ENCODE measurements around the gene CFAP58.

The CFAP58 gene

GRCh38 chr10:104478380-104478779 lies 124.7 kb downstream of the CFAP58 start:
- TF ChIP-seq TEAD4 (IDR thresholded peaks at IDR 0.05) (no peak), TAF1 (IDR thresholded peaks at IDR 0.05; ENCODE audit: low read depth) (no peak), FOXM1 (IDR thresholded peaks at IDR 0.05; ENCODE audit: borderline replicate concordance, low read depth) (no peak), USF1 (IDR thresholded peaks at IDR 0.05) (no peak), CEBPB (IDR thresholded peaks at IDR 0.05) (no peak), NFIC (IDR thresholded peaks at IDR 0.05) (no peak), REST (IDR thresholded peaks at IDR 0.05; ENCODE audit: low read depth) (no peak), CREB1 (IDR thresholded peaks at IDR 0.05; ENCODE audit: low read depth) (no peak), MAX (IDR thresholded peaks at IDR 0.05) (no peak), EGR1 (IDR thresholded peaks at IDR 0.05) (no peak), EP300 (IDR thresholded peaks at IDR 0.05; ENCODE audit: borderline replicate concordance) (no peak), ZBTB7A (IDR thresholded peaks at IDR 0.05; ENCODE audit: low read depth) (no peak)

DNA sequence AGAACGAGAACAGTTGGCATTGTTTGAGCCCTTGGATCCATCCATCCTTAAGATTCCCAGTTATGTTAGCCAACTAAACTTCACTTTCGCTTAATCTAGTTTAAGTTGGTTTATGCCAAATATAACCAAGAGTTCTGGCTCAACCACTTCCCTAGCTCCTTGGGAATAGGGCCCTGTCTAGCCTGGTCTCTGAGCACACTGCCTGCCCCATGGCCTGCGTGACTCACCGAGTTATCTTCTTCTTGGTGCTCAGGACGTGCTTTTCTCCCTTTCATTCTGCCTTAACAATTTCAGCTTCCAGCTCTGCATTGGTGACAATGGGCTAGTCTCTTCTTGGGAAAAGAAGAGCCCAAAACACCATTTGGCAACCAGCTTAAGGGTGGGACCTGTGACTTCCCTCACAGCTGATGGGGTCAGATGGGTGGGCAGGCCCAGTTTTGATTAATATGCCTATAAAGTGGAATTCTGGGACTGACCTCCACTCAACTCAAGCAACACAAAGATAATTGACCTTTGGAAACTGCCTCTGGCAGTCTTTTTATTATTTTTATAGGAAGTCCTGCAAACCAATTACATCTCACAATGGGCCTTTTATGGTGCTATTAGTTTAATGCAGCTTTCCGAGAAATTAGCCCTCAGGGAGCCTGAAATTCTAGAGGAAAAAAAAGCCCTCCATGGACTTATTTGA lies 126.4 kb downstream of the CFAP58 start:
- no peak for TF ChIP-seq CREB1 (IDR thresholded peaks at IDR 0.05; ENCODE audit: low read depth)
- TF ChIP-seq ZBTB7A (IDR thresholded peaks at IDR 0.05; ENCODE audit: low read depth) = no peak
- no peak for TF ChIP-seq NFIC (IDR thresholded peaks at IDR 0.05)
- no peak for TF ChIP-seq FOXM1 (IDR thresholded peaks at IDR 0.05; ENCODE audit: borderline replicate concordance, low read depth)
- no peak for TF ChIP-seq TCF12 (IDR thresholded peaks at IDR 0.05; ENCODE audit: low read depth)
- no peak for TF ChIP-seq EP300 (IDR thresholded peaks at IDR 0.05; ENCODE audit: borderline replicate concordance)
- no peak for TF ChIP-seq REST (IDR thresholded peaks at IDR 0.05; ENCODE audit: low read depth)
- no peak for TF ChIP-seq RAD21 (IDR thresholded peaks at IDR 0.05; ENCODE audit: low read depth)
- TF ChIP-seq TEAD4 (IDR thresholded peaks at IDR 0.05) = no peak
- TF ChIP-seq USF1 (IDR thresholded peaks at IDR 0.05) = no peak
- no peak for TF ChIP-seq TAF1 (IDR thresholded peaks at IDR 0.05; ENCODE audit: low read depth)
- no peak for TF ChIP-seq CEBPB (IDR thresholded peaks at IDR 0.05)

GRCh38 chr10:104480797-104481196 lies 127.2 kb downstream of the CFAP58 start:
- TF ChIP-seq USF1 (IDR thresholded peaks at IDR 0.05) (no peak), MAX (IDR thresholded peaks at IDR 0.05) (no peak), REST (IDR thresholded peaks at IDR 0.05; ENCODE audit: low read depth) (no peak), EGR1 (IDR thresholded peaks at IDR 0.05) (no peak), CREB1 (IDR thresholded peaks at IDR 0.05; ENCODE audit: low read depth) (no peak)

- TF ChIP-seq TCF12 (IDR thresholded peaks at IDR 0.05; ENCODE audit: low read depth) (no peak), CEBPB (IDR thresholded peaks at IDR 0.05) (no peak), TAF1 (IDR thresholded peaks at IDR 0.05; ENCODE audit: low read depth) (no peak), NFIC (IDR thresholded peaks at IDR 0.05) (no peak), EP300 (IDR thresholded peaks at IDR 0.05; ENCODE audit: borderline replicate concordance) (no peak), ZBTB7A (IDR thresholded peaks at IDR 0.05; ENCODE audit: low read depth) (no peak), CREB1 (IDR thresholded peaks at IDR 0.05; ENCODE audit: low read depth) (no peak), USF1 (IDR thresholded peaks at IDR 0.05) (no peak), TEAD4 (IDR thresholded peaks at IDR 0.05) (no peak), FOXM1 (IDR thresholded peaks at IDR 0.05; ENCODE audit: borderline replicate concordance, low read depth) (no peak), MAX (IDR thresholded peaks at IDR 0.05) (no peak), RAD21 (IDR thresholded peaks at IDR 0.05; ENCODE audit: low read depth) (no peak), EGR1 (IDR thresholded peaks at IDR 0.05) (no peak), REST (IDR thresholded peaks at IDR 0.05; ENCODE audit: low read depth) (no peak), YY1 (IDR thresholded peaks at IDR 0.05; ENCODE audit: low read depth) (no peak)
These were observed 129.9 kb downstream of the CFAP58 start for GRCh38 chr10:104483582-104483981.
